K562 (cell line): Measurements from ENCODE around the gene GNAI1. TPM values are rescaled to one million over a fixed set of nuclear protein-coding genes. Genes with fewer than 3 reads are reported as not detected.

Experiments
- ATAC-seq: fragments of 200-7000 bp; cut with Tn5 transposase; 3 replicates; pipeline ENCODE4 v1.9.1; 2020; ENCODE audit warnings: moderate library complexity
- BruUV-seq: library from RNA; stranded (reverse); fragments of 400-500 nt; replicated peaks from 2 replicates; lab custom pipeline; 2021; lab: Mats Ljungman, UMichigan
- CTCF ChIA-PET: fragments of 300-600 bp; formaldehyde crosslinking; extraction: SDS; loops from one replicate; lab custom pipeline; 2021; ENCODE audit warnings: low intra/inter-chr PET ratio; lab: Yijun Ruan, JAX
- POLR2A ChIA-PET: fragments of 300-600, 350-650 bp; sonication (Branson Sonifier 250); formaldehyde crosslinking; extraction: SDS; loops from one replicate; lab custom pipeline; 2021; ENCODE audit warnings: antibody characterized with exemption, inconsistent platforms; lab: Yijun Ruan, JAX
- DNase-seq, 4 experiments: peaks; one replicate each; pipeline versions ENCODE4 v3.0.0 to v3.0.0-alpha.2; 2011 to 2018; ENCODE audit warnings: low spot score in 3 of 4, mixed read lengths in 3 of 4; ENCODE audit errors: extremely low read depth in 1 of 4
- FAIRE-seq: peaks from 2 replicates; lab custom pipeline; 2011; peaks lifted over from hg19 to GRCh38; lab: Jason Lieb, UNC
- H2AFZ ChIP-seq: 2 replicates; pipeline ENCODE4 v1.6.0; 2011; ENCODE audit warnings: low read depth, low read length, control low read depth, inconsistent platforms
- H3K27ac ChIP-seq: fragments of 200-600 bp; 3 replicates; pipeline ENCODE4 v1.8.0; 2011; ENCODE audit warnings: low read depth, mild to moderate bottlenecking, control low read depth, inconsistent platforms, low read length, moderate library complexity, mixed read lengths; ENCODE audit errors: extremely low read depth
- H3K27me3 ChIP-seq, 2 experiments: fragments of 300-600 bp in 1 of 2; 2 replicates in 1 of 2; 3 replicates in 1 of 2; pipeline versions ENCODE4 v1.6.0 to v1.8.0; 2011; ENCODE audit warnings: inconsistent platforms in 2 of 2, low read length in 2 of 2, mild to moderate bottlenecking in 1 of 2, mixed read lengths in 1 of 2, moderate library complexity in 1 of 2; ENCODE audit not compliant: control insufficient read depth in 2 of 2, insufficient read depth in 2 of 2
- H3K36me3 ChIP-seq: fragments of 300-600 bp; 3 replicates; pipeline ENCODE4 v1.8.0; 2011; ENCODE audit warnings: mild to moderate bottlenecking, low read length, inconsistent platforms; ENCODE audit not compliant: control insufficient read depth, insufficient read depth
- H3K4me1 ChIP-seq, 2 experiments: fragments of 200-600 bp in 1 of 2; replicated peaks in 1 of 2; 2 replicates in 1 of 2; 3 replicates in 1 of 2; pipeline versions ENCODE4 v1.5.1 to v1.8.0; 2011; ENCODE audit warnings: inconsistent platforms in 2 of 2, low read length in 2 of 2, mild to moderate bottlenecking in 1 of 2, mixed read lengths in 1 of 2, moderate library complexity in 1 of 2; ENCODE audit not compliant: control insufficient read depth in 2 of 2, insufficient read depth in 2 of 2
- H3K4me2 ChIP-seq: 2 replicates; pipeline ENCODE4 v1.6.1; 2011; ENCODE audit warnings: low read length, control low read depth, inconsistent platforms, mixed read lengths; ENCODE audit not compliant: insufficient read depth
- H3K4me3 ChIP-seq: fragments of 200-600 bp; sonication (generic), shearing (Covaris generic); 2 replicates; pipeline ENCODE4 v1.5.1; 2016; ENCODE audit warnings: control low read depth, inconsistent platforms
- H3K79me2 ChIP-seq: fragments of 200-600 bp; 3 replicates; pipeline ENCODE4 v1.8.0; 2011; ENCODE audit warnings: low read length, inconsistent platforms; ENCODE audit not compliant: control insufficient read depth, insufficient read depth
- H3K9ac ChIP-seq, 2 experiments: 2 replicates each; pipeline versions ENCODE4 v1.6.0 to v1.6.1; 2011; ENCODE audit warnings: low read depth in 2 of 2, low read length in 2 of 2, control low read depth in 1 of 2, inconsistent platforms in 1 of 2, mild to moderate bottlenecking in 1 of 2, mixed read lengths in 1 of 2; ENCODE audit not compliant: insufficient read depth in 1 of 2
- H3K9me1 ChIP-seq: one replicate; pipeline ENCODE4 v1.6.0; 2011; ENCODE audit warnings: inconsistent platforms, mild to moderate bottlenecking, low read length, moderate library complexity; ENCODE audit not compliant: control insufficient read depth, insufficient read depth
- H3K9me3 ChIP-seq: replicated peaks from 2 replicates; pipeline ENCODE4 v1.5.1; 2011; ENCODE audit warnings: low read depth, low read length, inconsistent platforms; ENCODE audit not compliant: control insufficient read depth, insufficient read depth
- H4K20me1 ChIP-seq: replicated peaks from 2 replicates; pipeline ENCODE4 v1.6.1; 2011; ENCODE audit warnings: low read length, inconsistent platforms, mixed read lengths; ENCODE audit not compliant: control insufficient read depth, insufficient read depth
- ILF3 ChIP-seq: fragments of 450-650 bp; IDR thresholded peaks from 2 replicates; pipeline ENCODE4 v1.6.1; 2018; ENCODE audit warnings: antibody characterized with exemption, mild to moderate bottlenecking, moderate library complexity, borderline replicate concordance
- KLF6 ChIP-seq: fragments of 250-450 bp; sonication (Bioruptor Pico); IDR thresholded peaks from 2 replicates; pipeline ENCODE4 v1.4.0; 2020; ENCODE audit warnings: mild to moderate bottlenecking, moderate library complexity, borderline replicate concordance
- RAD51 ChIP-seq: fragments of 450-650 bp; IDR thresholded peaks from 2 replicates; pipeline ENCODE4 v1.7.1; 2016; ENCODE audit warnings: low read depth, mild to moderate bottlenecking, borderline replicate concordance
- SAFB ChIP-seq: fragments of 200-400 bp; formaldehyde crosslinking; IDR thresholded peaks from 2 replicates; pipeline ENCODE4 v1.6.1; 2017; ENCODE audit warnings: low read depth, low read length, borderline replicate concordance
- STAG1 ChIP-seq: sonication (generic); formaldehyde crosslinking; IDR thresholded peaks from 2 replicates; pipeline ENCODE4 v1.5.0; 2020; ENCODE audit warnings: missing genetic modification reagents, borderline replicate concordance
- ZNF408 ChIP-seq: fragments of 250-450 bp; sonication (Bioruptor Pico); IDR thresholded peaks from 2 replicates; pipeline ENCODE4 v1.4.0; 2020; ENCODE audit warnings: low read depth, mild to moderate bottlenecking, moderate library complexity
- WGBS: fragments of 100-300 bp; shearing (Covaris generic); methylation state at CpG from one replicate; pipeline ENCODE4 v1.1.6; 2016; ENCODE audit warnings: low coverage, mixed read lengths; ENCODE audit not compliant: insufficient coverage; ENCODE audit errors: missing lambda C conversion rate; 5-methylcytosine and 5-hydroxymethylcytosine counted together
- in situ Hi-C: fragments of 300-500 bp; cut with MboI; formaldehyde crosslinking; loops from 4 replicates; pipeline ENCODE4 v1.15.0; 2018; ENCODE audit warnings: inconsistent platforms, mixed read lengths
- intact Hi-C: fragments of 100-400 bp; cut with micrococcal nuclease; formaldehyde crosslinking; loops from 2 replicates; pipeline ENCODE4 v1.14.2; 2022
- polyA plus RNA-seq, 8 experiments: library from polyadenylated mRNA; depleted of rRNA in 4 of 8; stranded (reverse) in 5 of 8; unstranded in 3 of 8; fragments of >200 nt; fragmentation: Nextera tagmentation in 2 of 8; fragmentation: Illumina TruSeq in 1 of 8; extraction: Ambion mirVana in 2 of 8; extraction: Trizol in 1 of 8; gene quantifications; 2 replicates each; pipeline versions ENCODE4 v1.2.1 to v1.2.3, GENCODE V29; 2011 to 2014; ENCODE audit warnings: inconsistent platforms in 1 of 8, missing spikeins in 1 of 8
- total RNA-seq, 7 experiments: library from RNA; depleted of rRNA in 6 of 7; stranded (reverse); fragments of >200 nt in 6 of 7; fragmentation: Illumina TruSeq in 2 of 7; extraction: Trizol in 2 of 7; gene quantifications; 2 replicates each; pipeline versions ENCODE4 v1.2.1 to v1.2.3, GENCODE V29; 2011 to 2021; ENCODE audit warnings: low replicate concordance in 1 of 7
- TF ChIP-seq, protein P1 (sequence below), 2 experiments: IDR thresholded peaks in 1 of 2; conservative IDR thresholded peaks in 1 of 2; 2 replicates each; pipeline ENCODE4 v1.6.1; 2016; ENCODE audit warnings: low read depth in 2 of 2, mild to moderate bottlenecking in 1 of 2, missing compliant biosample characterization in 1 of 2, missing genetic modification characterization in 1 of 2, moderate library complexity in 1 of 2
- TF ChIP-seq, protein P2 (sequence below): fragments of 250-450 bp; sonication (Bioruptor Pico); IDR thresholded peaks from 2 replicates; pipeline ENCODE4 v1.8.0; 2022; ENCODE audit warnings: moderate library complexity, mild to moderate bottlenecking, inconsistent platforms
- TF ChIP-seq, protein P3 (sequence below): IDR thresholded peaks from 2 replicates; pipeline ENCODE4 v1.6.1; 2016; ENCODE audit warnings: missing genetic modification characterization, missing compliant biosample characterization
- TF ChIP-seq, protein P4 (sequence below), 2 experiments: IDR thresholded peaks; 2 replicates each; pipeline ENCODE4 v1.6.1; 2011; ENCODE audit warnings: borderline replicate concordance in 1 of 2, control low read depth in 1 of 2, low read depth in 1 of 2, low read length in 1 of 2, mild to moderate bottlenecking in 1 of 2, mixed read lengths in 1 of 2, moderate library complexity in 1 of 2; ENCODE audit not compliant: insufficient read depth in 1 of 2, insufficient read length in 1 of 2, poor library complexity in 1 of 2, severe bottlenecking in 1 of 2; ENCODE audit errors: extremely low read depth in 1 of 2

Gene GNAI1
- total and polyA plus RNA-seq, 9 of the 15 experiments (the other 6 are each of a cell fraction or from before 2014, with no cell fraction given): 0.03 to 0.13 (median 0.08) TPM; not detected in 6

DNA sequence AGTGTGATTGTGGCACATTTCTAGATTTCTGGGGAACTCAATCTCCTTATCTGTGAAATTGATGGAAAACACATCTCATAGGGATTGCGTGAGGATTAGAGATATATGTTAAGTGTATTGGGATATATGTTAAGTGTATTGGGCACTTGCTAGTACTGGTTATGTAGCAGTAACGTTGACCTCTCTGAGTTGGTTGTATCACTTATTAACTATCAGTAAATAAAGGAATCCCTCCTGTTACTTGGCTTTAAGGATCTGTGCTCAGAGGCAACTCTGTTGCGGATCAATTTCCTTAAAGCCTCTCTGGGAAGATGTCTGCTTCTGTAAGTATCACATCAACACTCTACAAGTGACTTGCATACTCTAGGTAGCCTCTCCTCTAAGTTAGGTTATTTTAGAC lies 25.2 kb downstream of the GNAI1 start (continued):
- TF ChIP-seq, protein P1, sequence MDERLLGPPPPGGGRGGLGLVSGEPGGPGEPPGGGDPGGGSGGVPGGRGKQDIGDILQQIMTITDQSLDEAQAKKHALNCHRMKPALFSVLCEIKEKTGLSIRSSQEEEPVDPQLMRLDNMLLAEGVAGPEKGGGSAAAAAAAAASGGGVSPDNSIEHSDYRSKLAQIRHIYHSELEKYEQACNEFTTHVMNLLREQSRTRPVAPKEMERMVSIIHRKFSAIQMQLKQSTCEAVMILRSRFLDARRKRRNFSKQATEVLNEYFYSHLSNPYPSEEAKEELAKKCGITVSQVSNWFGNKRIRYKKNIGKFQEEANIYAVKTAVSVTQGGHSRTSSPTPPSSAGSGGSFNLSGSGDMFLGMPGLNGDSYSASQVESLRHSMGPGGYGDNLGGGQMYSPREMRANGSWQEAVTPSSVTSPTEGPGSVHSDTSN (CRISPR knock-in tag; IDR thresholded peaks at IDR 0.05; ENCODE audit: low read depth): no peak
- TF ChIP-seq, protein P1 (tag; conservative IDR thresholded peaks at IDR 0.05; ENCODE audit: low read depth): no peak
- no peak for TF ChIP-seq ZNF408 (CRISPR knock-in tag)
- no peak for TF ChIP-seq SAFB
- TF ChIP-seq, protein P2, sequence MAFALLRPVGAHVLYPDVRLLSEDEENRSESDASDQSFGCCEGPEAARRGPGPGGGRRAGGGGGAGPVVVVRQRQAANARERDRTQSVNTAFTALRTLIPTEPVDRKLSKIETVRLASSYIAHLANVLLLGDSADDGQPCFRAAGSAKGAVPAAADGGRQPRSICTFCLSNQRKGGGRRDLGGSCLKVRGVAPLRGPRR (CRISPR knock-in tag): no peak
- TF ChIP-seq STAG1: no peak

DNA sequence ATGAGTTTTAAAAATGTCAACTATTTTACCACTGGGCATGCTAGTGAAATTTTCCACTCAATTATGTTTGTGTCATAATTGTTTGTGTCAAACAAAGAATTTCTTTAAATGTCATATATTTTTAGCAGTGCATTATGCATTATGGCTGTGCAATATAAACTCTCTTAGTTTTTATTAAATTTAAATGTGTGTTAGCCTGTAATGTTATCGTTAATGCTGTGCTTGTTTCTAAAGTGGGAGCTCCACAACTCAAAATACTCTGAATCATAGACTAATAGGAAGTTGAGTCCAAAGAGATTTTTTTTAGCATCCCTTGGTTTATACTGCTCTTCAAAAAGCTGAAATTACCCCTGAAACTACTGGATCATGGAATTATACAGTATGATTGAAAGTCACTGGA lies 26.8 kb downstream of the GNAI1 start:
- in situ Hi-C loops (no loop called here), intact Hi-C loops (no loop called here)
- Histone ChIP-seq H3K4me2 (no peak overlapping the region), H3K27ac (no peak overlapping the region), H3K9ac (no peak overlapping the region), H3K9me1 (no peaks in the 10 kb centered on the region), H4K20me1 (no peaks in the 10 kb centered on the region), H3K4me1 (no peaks in the 10 kb centered on the region), H3K79me2 (no peaks in the 10 kb centered on the region), H2AFZ (no peak overlapping the region), H3K27me3 (no peaks in the 10 kb centered on the region), H3K36me3 (no peaks in the 10 kb centered on the region), H3K4me3 (no peak overlapping the region), H3K9me3 (no peaks in the 10 kb centered on the region)
- ChIA-PET CTCF (no interaction called here), POLR2A (no interaction called here)
- DNase-seq (no peak), ATAC-seq (no peak), FAIRE-seq (no peak)
- WGBS: 0% methylated on average over 1 of the region's 1 CpG
- BruUV-seq: no TSS peak
- TF ChIP-seq ILF3 (no peak), RAD51 (no peak), KLF6 (CRISPR knock-in tag) (no peak)
- TF ChIP-seq, protein P3, sequence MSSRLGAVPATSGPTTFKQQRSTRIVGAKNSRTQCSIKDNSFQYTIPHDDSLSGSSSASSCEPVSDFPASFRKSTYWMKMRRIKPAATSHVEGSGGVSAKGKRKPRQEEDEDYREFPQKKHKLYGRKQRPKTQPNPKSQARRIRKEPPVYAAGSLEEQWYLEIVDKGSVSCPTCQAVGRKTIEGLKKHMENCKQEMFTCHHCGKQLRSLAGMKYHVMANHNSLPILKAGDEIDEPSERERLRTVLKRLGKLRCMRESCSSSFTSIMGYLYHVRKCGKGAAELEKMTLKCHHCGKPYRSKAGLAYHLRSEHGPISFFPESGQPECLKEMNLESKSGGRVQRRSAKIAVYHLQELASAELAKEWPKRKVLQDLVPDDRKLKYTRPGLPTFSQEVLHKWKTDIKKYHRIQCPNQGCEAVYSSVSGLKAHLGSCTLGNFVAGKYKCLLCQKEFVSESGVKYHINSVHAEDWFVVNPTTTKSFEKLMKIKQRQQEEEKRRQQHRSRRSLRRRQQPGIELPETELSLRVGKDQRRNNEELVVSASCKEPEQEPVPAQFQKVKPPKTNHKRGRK (tag): no peak
- TF ChIP-seq, protein P4, sequence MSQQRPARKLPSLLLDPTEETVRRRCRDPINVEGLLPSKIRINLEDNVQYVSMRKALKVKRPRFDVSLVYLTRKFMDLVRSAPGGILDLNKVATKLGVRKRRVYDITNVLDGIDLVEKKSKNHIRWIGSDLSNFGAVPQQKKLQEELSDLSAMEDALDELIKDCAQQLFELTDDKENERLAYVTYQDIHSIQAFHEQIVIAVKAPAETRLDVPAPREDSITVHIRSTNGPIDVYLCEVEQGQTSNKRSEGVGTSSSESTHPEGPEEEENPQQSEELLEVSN (IDR thresholded peaks at IDR 0.05; ENCODE audit: borderline replicate concordance in 1 of 2, extremely low read depth in 1 of 2, insufficient read depth in 1 of 2, insufficient read length in 1 of 2, low read depth in 1 of 2, low read length in 1 of 2, poor library complexity in 1 of 2, severe bottlenecking in 1 of 2): no peak
